GM21717 (cell line): ENCODE data around the gene MID1IP1.
A peak's percentile ranks its signal among the peaks of the same experiment; 100 is the strongest.

Experiments used
- ATAC-seq: cut with Tn5 transposase; IDR thresholded peaks from one replicate; pipeline ENCODE4 v1.9.1; 2021; ENCODE audit warnings: mild to moderate bottlenecking, moderate library complexity; ENCODE audit not compliant: unreplicated experiment

The MID1IP1 gene, protein sequence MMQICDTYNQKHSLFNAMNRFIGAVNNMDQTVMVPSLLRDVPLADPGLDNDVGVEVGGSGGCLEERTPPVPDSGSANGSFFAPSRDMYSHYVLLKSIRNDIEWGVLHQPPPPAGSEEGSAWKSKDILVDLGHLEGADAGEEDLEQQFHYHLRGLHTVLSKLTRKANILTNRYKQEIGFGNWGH

DNA sequence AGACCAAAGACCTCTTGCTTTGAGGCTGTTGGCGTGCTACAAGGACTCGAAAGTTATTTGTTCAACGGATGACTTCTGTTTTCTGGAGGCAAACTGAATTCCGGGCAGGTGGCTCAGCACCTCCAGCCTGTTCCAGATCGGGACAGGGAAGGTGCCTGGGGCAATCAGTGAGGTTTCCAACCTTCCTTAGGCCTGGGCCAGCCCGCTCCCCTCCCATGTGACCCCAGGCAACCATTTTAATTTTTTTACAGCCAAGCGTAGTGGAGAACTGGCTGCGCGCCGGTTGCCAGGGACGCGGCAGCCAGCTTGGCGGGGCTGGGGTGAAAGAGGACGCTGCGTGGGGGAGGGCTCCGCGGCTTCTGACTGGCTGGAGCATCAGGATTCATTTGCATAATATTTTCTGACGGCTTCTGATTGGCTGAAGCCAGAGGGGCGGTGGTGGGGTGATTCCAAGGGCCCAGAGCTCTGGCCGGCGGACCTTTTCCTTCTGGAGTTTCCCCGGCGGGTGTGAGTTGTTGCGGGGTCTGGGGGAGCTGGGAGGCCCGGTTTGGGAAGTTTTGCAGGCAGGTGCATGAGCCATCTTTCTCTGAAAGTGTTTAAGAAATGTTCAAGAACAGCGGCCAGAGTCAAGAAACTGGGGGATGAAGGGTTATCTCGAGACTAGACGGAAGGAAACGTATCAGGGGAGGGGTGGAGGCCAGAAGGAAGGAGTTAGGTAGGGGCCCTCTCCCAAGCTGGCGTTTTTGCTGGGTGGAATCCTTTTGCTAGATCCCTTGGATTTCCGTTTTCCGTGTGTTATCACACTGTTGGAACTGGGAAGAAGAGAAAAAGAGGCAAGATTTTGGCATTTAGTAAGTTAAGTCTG is at the start of gene MID1IP1:
Gene MID1IP1 (plus strand): TSS at position 479 of the 865 bp plus-strand sequence. CDS start 3,488 bp downstream, outside the sequence.
- ATAC-seq: peak; percentile 38

DNA sequence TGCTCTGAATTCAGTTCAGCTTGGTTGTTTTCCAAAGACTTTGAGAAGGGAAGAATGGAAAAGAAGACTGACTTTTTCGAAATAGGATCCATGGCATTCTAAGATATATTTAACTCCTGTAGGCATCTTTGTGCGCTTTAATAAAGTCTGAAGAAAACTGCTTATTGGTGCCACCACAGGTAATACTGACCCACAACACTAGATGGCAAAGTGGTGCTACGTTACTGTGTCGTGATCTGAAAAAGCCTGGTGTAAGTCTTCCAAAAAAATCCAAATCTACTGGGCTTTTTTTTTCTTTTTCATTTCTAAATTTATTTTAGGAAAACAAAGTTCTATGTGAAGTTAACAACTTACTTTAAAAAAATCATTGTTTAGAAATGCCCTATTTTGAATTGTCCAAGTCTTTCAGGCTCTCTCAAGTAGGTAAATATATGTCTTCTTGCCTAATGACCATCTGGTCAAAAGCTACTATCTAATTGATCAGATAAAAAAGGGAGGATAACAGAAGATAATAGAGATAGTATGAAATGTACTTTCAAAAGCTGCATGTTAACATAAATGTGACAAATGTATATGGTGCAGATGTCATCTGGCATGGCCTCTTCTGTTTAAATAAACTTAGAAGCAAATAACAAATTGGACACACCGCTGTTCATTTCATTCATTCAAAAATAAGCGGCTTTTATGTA is 47.0 kb upstream of the MID1IP1 start:
- peak; percentile 50 for ATAC-seq

DNA sequence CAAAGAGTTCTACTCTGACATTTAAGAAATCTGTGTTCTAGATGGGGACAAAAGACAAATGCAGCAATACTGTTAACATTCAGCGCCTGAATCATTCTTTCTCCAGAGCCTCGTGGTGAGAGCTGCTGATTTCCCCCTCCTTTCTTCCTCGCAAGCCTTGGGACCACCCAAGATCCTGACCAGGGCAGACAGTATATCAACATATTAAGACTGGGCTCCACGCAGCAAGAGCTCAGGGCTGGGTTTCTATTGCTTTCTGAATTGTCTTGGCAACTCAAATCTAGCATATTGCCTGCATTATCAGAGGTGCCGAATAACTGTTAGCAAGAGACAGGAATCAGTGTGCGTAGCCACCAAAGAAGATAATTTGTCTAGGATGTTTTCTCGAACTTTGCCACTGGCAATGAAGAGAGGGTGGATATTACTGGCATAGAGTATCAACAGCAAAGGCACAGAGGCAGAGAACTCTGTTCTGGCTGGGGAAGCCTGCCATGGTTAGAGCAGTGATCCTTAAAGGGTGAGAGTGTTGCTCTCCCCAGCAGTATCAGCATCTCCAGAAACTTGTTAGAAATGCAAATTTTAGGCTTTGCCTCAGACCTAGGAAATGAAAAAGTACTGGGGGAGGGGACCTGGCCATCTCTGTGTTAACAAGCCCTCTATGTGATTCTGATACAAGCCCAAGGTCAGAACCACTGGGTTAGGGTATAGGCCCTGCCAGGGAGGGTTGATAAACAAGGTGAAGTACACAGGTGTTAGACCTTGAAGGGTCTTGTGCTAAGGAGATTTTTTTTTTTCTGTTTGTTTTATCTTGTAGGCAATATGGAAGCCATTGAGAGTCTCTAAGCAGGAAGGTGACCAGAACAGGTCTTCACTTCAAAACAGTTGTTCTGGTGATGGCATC is 46.2 kb upstream of the MID1IP1 start:
- ATAC-seq: no peak

DNA sequence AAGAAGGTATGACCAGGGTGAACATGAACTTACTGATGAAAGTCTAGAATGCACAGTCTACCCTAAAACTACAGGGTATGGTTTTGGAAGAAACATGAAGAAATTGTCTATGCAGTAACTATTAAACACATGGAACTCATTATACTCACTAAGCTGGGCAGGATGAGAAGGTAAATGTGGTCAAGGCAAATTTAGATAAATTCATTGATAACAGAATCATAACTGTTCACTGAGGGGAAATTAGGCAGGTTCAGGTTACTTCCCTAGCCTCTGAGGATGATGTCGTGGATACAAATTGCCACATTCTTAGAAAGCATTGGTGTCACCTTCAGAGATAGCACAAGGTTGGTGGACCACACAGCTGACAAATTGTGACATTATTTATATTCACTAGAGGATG is 40.4 kb upstream of the MID1IP1 start:
- no peak for ATAC-seq

DNA sequence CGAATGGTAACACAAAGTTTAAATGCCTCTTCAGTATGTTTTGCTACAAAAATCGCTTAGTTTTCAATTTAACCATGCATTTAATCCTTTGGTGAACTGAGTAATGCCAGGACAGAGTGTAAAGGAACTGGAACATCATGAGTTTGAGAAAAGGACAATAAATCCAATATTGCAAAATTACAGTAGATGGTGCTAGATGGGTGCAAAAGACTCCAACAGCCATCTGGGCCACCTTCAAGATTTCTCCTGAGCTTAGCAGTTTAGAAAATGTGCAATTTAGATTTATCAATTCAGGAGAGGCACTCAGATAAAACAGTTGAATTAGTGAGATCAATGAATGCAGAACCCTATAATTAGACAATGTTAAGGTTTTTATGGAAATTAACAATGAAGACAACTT is 33.2 kb upstream of the MID1IP1 start:
- ATAC-seq: no peak

DNA sequence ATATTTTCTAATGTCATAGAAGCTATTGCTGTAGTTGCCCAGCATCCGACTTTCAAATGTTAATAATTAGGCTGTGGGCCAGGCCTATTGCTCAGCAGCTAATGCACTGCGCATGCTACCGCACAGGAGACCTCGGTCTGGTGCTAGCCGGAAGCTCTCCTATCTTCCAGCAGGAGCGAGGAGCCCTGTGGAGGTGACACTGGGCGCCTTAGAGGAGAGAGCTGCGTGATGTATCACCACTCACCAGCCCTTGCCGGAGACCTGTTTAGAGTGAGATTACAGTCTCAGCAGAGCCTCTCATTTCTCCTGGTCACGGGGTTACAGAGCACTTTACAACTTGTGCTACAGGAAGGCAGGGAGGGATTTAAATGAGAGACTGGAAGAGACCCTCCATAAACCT is 31.1 kb upstream of the MID1IP1 start:
- ATAC-seq: no peak

- no peak for ATAC-seq
Measured at GRCh38 chrX:38774249-38774648, 27.0 kb upstream of the MID1IP1 start.

GRCh38 chrX:38796946-38797345 is 4.3 kb upstream of the MID1IP1 start:
- ATAC-seq: no peak

DNA sequence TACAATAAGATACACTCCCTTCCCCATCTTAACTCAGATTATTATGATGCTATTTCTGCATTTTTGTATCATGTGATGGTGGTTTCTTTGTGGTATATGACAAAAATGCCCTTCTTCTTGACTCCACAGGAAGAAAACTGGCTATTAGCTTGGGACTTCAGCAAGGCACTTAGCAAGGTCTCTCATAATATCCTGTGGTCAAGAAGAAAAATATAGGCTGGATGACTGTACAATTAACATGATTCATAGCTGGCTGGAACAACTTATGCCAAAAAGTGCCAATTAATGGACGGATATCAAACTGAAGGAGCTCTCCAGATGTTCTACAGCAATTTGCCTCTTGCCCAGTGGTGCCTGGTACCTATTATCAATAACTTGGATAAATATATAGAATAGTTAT is 2.3 kb upstream of the MID1IP1 start:
- no peak for ATAC-seq

DNA sequence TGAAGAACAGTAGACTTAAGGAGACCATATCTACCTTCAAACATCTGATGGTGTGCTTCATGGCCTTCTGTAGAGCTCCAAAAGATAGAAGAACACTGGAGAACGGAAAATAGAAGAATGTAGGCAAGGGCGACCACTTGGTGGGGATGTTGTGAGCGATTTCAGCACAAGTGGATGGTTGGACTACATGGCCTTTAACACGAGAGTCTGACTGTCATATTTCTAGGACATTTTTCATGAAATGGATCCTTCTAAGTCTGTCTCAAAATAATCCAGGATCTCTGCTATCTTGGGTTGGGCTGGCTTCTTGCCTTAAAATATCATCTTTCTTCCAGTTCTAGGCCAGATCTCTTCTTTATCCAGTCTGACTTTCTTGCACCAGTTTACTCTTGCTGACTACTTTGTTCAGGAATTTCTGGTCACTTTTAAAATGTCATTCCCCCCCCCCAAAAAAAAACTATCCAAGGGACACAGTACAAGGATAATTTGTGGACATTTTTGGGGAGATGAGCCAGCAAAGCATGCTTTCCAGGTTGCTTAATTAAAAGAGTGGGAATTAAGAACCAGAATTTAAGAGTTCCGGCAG is 1.2 kb upstream of the MID1IP1 start:
- no peak for ATAC-seq

DNA sequence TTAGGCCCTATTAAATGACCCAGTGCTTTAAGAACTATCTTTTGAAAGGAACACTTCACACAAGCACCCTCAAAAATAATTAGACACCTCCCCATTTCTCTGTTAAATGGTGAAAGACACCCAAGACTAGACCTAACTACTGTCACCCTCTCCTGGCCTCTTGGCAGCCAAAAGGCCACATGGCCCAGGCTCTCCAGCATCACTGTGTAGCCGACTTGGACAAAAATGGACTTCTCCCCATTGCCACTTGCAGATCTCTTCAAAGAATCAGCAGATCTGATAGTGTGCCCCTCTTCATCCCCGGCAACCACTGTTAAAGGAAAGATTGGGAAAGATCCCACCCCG is 2.0 kb downstream of the MID1IP1 start:
- no peak for ATAC-seq

DNA sequence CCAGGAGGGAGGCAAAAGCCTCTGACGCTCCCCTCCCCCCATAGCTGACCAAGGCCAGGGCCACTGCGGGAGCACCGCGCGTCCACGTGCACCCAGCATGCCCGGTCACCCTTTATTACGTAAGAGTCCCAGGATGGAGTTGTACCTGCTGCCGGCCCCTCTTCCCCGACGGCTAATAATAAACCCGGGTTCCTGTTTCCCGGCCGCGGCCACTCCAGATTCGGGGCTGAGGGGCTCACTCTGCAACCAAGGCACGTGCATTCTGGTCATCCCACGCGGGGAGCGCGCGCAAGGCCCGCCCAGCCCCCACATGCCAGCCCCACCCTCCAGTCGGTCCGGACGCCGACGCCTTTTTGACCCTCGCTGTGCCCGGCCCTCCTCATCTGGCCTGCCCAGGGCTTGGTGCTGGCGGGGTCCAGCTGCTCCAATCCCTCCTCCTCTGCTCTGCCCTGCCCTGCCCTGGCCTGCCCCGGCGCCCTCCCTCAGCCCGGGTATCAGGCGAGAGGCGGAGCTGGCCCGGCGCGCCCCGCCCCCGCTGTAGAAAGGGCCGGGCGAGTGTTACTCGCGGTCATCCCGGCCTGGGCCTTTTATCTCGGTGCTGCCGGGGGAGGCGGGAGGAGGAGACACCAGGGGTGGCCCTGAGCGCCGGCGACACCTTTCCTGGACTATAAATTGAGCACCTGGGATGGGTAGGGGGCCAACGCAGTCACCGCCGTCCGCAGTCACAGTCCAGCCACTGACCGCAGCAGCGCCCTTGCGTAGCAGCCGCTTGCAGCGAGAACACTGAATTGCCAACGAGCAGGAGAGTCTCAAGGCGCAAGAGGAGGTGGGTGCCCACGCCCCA is 2.6 kb downstream of the MID1IP1 start:
- ATAC-seq: peak; percentile 57

GRCh38 chrX:38804432-38804681 is 3.1 kb downstream of the MID1IP1 start:
- ATAC-seq: peak; percentile 4

DNA sequence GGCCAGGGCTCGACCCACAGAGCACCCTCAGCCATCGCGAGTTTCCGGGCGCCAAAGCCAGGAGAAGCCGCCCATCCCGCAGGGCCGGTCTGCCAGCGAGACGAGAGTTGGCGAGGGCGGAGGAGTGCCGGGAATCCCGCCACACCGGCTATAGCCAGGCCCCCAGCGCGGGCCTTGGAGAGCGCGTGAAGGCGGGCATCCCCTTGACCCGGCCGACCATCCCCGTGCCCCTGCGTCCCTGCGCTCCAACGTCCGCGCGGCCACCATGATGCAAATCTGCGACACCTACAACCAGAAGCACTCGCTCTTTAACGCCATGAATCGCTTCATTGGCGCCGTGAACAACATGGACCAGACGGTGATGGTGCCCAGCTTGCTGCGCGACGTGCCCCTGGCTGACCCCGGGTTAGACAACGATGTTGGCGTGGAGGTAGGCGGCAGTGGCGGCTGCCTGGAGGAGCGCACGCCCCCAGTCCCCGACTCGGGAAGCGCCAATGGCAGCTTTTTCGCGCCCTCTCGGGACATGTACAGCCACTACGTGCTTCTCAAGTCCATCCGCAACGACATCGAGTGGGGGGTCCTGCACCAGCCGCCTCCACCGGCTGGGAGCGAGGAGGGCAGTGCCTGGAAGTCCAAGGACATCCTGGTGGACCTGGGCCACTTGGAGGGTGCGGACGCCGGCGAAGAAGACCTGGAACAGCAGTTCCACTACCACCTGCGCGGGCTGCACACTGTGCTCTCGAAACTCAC is 3.6 kb downstream of the MID1IP1 start:
- peak; percentile 8 for ATAC-seq

DNA sequence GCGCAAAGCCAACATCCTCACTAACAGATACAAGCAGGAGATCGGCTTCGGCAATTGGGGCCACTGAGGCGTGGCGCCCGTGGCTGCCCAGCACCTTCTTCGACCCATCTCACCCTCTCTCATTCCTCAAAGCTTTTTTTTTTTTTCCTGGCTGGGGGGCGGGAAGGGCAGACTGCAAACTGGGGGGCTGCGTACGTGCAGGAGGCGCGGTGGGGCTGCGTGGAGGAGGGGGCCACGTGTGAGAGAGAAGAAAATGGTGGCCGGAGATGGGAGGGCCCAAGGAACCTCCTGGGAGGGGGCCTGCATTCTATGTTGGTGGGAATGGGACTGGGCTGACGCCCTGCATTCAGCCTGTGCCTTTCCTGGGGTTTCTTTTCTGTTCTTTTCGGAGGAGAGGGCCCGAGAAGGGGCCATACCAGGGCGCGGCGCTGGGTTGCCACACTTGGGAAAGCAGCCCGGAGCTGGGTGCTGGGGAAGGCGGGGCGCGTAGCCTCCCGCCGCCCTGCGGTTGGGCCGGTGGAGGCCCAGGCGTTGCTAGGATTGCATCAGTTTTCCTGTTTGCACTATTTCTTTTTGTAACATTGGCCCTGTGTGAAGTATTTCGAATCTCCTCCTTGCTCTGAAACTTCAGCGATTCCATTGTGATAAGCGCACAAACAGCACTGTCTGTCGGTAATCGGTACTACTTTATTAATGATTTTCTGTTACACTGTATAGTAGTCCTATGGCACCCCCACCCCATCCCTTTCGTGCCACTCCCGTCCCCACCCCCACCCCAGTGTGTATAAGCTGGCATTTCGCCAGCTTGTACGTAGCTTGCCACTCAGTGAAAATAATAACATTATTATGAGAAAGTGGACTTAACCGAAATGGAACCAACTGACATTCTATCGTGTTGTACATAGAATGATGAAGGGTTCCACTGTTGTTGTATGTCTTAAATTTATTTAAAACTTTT is 4.5 kb downstream of the MID1IP1 start:
- ATAC-seq: peak; percentile 35

- no peak for ATAC-seq
Measured at GRCh38 chrX:38806875-38807621, 5.8 kb downstream of the MID1IP1 start.

GRCh38 chrX:38807873-38808272 is 6.6 kb downstream of the MID1IP1 start:
- ATAC-seq: no peak
